Neutrophil (primary cell): ENCODE data around the gene ZNF814.
"Not testable (repeated sequence)": the region's sequence is repeated elsewhere in the genome, so short reads cannot be mapped to it uniquely, and the experiment has no call there.

Source experiments
- H3K27ac ChIP-seq: fragments of 200-600 bp; sonication (generic); 2 replicates; pipeline ENCODE4 v1.5.1; 2016; ENCODE audit warnings: mild to moderate bottlenecking, moderate library complexity
- H3K27me3 ChIP-seq: fragments of 200-600 bp; sonication (generic); 2 replicates; pipeline ENCODE4 v1.6.0; 2016; ENCODE audit warnings: mild to moderate bottlenecking
- H3K36me3 ChIP-seq: fragments of 200-600 bp; sonication (generic); 2 replicates; pipeline ENCODE4 v1.5.1; 2017
- H3K4me1 ChIP-seq, 2 experiments: fragments of 200-600 bp in 1 of 2; sonication (generic) in 1 of 2; 1 replicate in 1 of 2; 2 replicates in 1 of 2; pipeline versions ENCODE4 v1.5.1 to v1.6.1; 2013 to 2016; ENCODE audit warnings: low read depth in 1 of 2, low read length in 1 of 2, mild to moderate bottlenecking in 1 of 2, moderate library complexity in 1 of 2; ENCODE audit not compliant: control insufficient read depth in 1 of 2, insufficient read depth in 1 of 2
- H3K4me3 ChIP-seq, 2 experiments: fragments of 200-600 bp in 1 of 2; sonication (generic) in 1 of 2; 1 replicate in 1 of 2; 2 replicates in 1 of 2; pipeline ENCODE4 v1.5.1; 2013 to 2016; ENCODE audit warnings: low read depth in 1 of 2, low read length in 1 of 2, mild to moderate bottlenecking in 1 of 2, moderate library complexity in 1 of 2
- H3K9me3 ChIP-seq: fragments of 200-600 bp; sonication (generic); 2 replicates; pipeline ENCODE4 v1.5.1; 2016
- TF ChIP-seq, protein P1 (sequence below): fragments of 200-600 bp; sonication (generic); IDR thresholded peaks from 2 replicates; pipeline ENCODE4 v1.5.1; 2016; ENCODE audit warnings: antibody characterized with exemption

Gene ZNF814

DNA sequence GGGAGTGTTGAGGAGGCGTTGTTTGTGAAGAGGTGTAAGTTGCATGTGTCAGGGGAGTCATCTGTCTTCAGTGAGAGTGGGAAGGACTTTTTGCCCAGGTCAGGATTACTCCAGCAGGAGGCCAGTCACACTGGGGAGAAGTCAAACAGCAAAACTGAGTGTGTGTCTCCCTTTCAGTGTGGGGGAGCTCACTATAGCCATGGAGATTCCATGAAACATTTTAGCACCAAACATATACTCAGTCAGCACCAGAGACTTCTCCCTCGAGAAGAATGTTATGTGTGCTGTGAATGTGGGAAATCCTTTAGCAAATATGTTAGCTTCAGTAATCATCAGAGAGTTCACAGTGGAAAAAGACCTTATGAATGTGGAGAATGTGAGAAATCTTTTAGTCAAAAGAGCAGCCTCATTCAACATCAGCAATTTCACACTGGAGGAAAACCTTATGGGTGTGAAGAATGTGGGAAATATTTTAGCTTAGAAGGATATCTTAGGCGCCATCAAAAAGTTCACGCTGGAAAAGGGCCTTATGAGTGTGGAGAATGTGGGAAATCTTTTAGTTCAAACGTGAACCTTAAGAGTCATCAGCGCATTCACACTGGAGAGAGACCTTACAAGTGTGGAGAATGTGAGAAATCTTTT lies 47.6 kb downstream of the ZNF814 start:
- peaks cover 13% of the 10 kb centered on the region for H3K36me3 ChIP-seq

DNA sequence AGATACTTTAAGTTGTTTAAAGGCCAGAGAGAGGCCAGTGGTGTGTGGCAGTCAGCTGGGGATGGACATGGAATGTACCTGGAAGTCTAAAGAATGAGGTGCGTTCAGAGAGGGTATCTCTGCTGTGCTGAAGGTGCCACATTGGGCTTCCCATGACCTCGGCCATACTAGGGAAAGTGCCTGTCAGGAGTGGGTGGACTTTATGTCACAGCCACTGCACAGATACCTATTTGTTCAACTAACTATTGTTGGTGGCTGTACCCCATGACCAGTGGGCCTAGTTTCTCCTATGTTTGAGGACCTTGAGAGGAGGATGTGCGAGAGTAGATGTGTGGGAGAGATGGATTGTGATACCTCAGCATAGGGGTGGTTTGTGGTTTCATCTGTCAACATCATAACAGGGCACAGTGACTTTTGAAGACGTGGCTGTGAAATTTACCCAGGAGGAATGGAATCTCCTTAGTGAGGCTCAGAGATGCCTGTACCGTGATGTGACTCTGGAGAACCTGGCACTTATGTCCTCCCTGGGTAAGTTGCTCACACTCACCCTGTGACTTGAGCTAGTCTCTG lies 50.1 kb downstream of the ZNF814 start:
- peaks cover 13% of the 10 kb centered on the region for H3K36me3 ChIP-seq
- H3K4me3 ChIP-seq, H3K9me3 ChIP-seq, H3K27me3 ChIP-seq, H3K27ac ChIP-seq, H3K4me1 ChIP-seq: not testable (repeated sequence)

More for the DNA sequence above, 47.6 kb downstream of the ZNF814 start:
- H3K4me3 ChIP-seq = no peak overlapping the region
- no peaks in the 10 kb centered on the region for H3K27me3 ChIP-seq
- H3K27ac ChIP-seq = no peak overlapping the region
- TF ChIP-seq, protein P1, sequence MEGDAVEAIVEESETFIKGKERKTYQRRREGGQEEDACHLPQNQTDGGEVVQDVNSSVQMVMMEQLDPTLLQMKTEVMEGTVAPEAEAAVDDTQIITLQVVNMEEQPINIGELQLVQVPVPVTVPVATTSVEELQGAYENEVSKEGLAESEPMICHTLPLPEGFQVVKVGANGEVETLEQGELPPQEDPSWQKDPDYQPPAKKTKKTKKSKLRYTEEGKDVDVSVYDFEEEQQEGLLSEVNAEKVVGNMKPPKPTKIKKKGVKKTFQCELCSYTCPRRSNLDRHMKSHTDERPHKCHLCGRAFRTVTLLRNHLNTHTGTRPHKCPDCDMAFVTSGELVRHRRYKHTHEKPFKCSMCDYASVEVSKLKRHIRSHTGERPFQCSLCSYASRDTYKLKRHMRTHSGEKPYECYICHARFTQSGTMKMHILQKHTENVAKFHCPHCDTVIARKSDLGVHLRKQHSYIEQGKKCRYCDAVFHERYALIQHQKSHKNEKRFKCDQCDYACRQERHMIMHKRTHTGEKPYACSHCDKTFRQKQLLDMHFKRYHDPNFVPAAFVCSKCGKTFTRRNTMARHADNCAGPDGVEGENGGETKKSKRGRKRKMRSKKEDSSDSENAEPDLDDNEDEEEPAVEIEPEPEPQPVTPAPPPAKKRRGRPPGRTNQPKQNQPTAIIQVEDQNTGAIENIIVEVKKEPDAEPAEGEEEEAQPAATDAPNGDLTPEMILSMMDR = no peak
- no peaks in the 10 kb centered on the region for H3K9me3 ChIP-seq
- H3K4me1 ChIP-seq = no peaks in the 10 kb centered on the region

DNA sequence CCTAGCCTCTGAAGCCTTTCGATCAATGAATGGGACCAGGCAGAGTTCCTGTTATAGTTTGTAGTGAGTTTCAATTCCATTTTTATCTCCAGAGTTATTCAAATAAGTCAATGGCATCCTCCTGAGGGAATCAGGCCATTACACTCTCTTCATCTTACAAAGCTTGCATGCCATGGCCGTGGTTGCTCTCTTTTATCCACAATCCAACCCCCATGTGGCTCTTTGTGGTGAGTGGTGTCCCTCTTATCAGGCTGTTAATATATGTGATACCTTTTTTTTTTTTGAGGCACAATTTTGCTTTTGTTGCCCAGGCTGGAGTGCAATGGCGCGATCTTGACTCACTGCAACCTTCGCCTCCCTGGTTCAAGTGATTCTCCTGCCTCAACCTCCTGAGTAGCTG lies 51.8 kb downstream of the ZNF814 start:
- not testable (repeated sequence) for H3K27me3 ChIP-seq, H3K27ac ChIP-seq, H3K9me3 ChIP-seq, H3K4me3 ChIP-seq, H3K4me1 ChIP-seq
- H3K36me3 ChIP-seq = peaks cover 11% of the 10 kb centered on the region

DNA sequence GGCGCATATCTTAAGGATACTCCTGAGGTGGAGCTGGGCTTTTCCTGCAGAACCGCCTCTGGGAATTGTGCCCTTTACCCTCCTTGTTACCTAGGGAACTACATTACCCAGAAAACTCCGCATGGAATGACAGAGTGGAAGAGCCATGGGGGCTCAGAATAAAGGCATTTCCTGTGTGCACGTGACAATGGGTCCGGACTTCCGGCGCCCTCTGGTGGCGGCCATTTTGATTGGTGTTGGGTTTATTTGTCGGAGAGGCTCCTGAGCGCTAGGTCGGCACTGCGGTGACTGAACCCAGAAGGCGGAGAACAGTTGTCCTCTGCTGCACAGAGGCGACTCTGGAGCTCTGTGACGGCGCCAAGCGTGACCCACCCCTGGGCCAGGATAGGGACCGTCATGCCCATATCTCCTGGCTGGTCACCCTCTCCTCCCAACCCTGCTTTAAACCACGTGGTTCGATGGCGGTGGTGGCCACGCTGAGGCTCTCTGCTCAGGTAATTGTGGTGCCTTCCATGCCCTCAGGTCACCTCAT lies 58.7 kb downstream of the ZNF814 start, which contains the start of gene ZNF587B:
Gene ZNF587B, plus strand, starts transcription at position 229 of the 532 bp plus-strand sequence. Its CDS starts 230 bp downstream, at position 459.
- Histone ChIP-seq H3K27ac (peak within 1 kb of the TSS; percentile 3), H3K36me3 (no peaks in the 10 kb centered on the region), H3K4me3 (no peak within 1 kb of the TSS), H3K27me3 (no peaks in the 10 kb centered on the region), H3K4me1 (no peaks in the 10 kb centered on the region), H3K9me3 (no peaks in the 10 kb centered on the region)
- TF ChIP-seq, protein P1 = peak; percentile 52

DNA sequence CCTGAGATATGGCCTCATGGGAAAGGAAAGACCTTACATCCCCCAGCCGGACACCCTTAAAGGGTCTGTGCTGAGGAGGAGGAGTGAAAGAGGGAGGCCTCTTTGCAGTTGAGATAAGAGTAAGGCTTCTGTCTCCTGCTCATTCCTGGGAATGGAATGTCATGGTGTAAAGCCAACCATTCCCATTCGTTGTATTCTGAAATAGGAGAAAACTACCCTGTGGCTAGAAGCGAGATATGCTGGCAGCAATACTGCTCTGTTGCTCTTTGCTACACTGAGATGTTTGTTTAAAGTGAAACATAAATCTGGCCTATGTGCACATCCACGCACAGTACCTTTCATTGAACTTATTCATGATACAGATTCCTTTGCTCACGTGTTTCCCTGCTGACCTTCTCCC lies 59.5 kb downstream of the ZNF814 start:
- Histone ChIP-seq H3K27me3 (no peaks in the 10 kb centered on the region), H3K9me3 (no peaks in the 10 kb centered on the region), H3K4me1 (no peaks in the 10 kb centered on the region), H3K4me3 (no peak overlapping the region), H3K27ac (no peak overlapping the region), H3K36me3 (no peaks in the 10 kb centered on the region)
- TF ChIP-seq, protein P1 = no peak

DNA sequence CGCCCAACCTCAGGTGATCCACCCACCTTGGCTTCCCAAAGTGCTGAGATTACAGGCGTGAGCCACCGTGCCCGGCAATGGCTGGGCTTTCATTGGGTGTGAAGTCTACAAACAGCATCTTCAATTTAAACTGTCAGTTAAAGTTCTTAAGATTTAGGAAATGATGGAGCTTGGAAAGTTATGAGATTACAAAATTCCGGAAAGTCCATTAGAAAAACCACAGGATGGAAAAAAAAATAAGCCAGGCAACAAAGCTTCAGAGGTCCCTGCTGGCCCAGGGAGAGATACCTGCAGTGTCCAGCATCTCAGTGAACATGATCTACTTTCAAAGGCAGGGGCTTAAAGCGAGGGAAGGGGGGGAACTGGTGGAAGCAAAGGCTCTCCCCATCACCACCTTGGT lies 63.3 kb downstream of the ZNF814 start:
- TF ChIP-seq, protein P1 = no peak
- H3K27ac ChIP-seq = no peak overlapping the region
- no peaks in the 10 kb centered on the region for H3K9me3 ChIP-seq
- no peak overlapping the region for H3K4me3 ChIP-seq
- H3K4me1 ChIP-seq = no peaks in the 10 kb centered on the region
- no peaks in the 10 kb centered on the region for H3K27me3 ChIP-seq
- no peaks in the 10 kb centered on the region for H3K36me3 ChIP-seq

DNA sequence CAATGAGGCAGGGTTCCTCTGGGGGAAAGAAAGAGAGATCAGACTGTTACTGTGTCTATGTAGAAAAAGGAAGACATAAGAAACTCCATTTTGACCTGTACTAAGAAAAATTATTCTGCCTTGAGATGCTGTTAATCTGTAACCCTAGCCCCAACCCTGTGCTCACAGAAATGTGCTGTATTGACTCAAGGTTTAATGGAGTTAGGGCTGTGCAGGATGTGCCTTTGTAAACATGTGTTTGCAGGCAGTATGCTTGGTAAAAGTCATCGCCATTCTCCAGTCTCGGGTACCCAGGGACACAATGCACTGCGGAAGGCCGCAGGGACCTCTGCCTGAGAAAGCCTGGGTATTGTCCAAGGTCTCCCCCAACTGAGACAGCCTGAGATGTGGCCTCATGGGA lies 65.2 kb downstream of the ZNF814 start:
- not testable (repeated sequence) for H3K4me3 ChIP-seq, H3K27ac ChIP-seq, H3K27me3 ChIP-seq, H3K36me3 ChIP-seq, H3K9me3 ChIP-seq
- H3K4me1 ChIP-seq = peaks cover 15% of the 10 kb centered on the region in 2 experiments

DNA sequence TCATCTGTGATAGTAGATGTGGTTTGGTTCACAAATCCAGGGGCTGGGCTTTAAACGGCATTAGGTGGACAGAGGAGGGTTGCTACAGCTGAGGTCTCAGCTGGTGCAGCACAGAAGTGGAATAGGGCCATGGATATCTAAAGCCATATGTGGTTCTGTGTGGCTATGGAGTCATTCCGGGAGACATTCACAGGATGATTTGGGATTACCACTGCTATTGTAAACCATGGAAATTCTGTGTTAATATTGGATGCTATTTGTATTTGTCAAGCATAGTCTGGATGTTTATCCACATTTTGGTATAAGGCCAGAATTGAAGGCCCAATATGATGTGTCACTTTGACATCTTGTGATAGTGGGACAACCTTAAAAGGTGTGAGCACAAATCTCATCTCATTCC lies 65.7 kb downstream of the ZNF814 start:
- H3K27ac ChIP-seq, H3K27me3 ChIP-seq, H3K36me3 ChIP-seq, H3K4me3 ChIP-seq, H3K9me3 ChIP-seq: not testable (repeated sequence)
- peaks cover 18 to 19% of the 10 kb centered on the region in 2 experiments for H3K4me1 ChIP-seq

DNA sequence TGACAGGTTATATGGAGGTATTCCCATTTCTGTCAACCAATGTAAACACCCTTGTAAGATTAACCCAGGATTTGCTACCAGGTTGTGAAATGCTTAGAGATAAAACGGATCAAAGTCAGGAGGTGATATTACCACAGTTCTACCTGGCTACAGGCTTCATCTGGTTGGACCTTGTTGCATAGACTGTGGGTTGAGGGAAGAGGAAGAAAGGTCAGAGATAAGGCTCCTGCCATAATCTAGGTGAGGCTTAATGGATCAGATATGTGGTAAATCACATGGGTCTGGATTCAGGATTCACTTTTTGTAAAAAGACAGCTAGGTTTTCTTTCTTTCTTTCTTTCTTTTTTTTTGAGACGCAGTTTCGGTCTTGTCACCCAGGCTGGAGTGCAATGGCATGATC lies 67.3 kb downstream of the ZNF814 start:
- peaks cover 18 to 19% of the 10 kb centered on the region in 2 experiments for H3K4me1 ChIP-seq
- not testable (repeated sequence) for H3K9me3 ChIP-seq, H3K4me3 ChIP-seq, H3K36me3 ChIP-seq, H3K27ac ChIP-seq, H3K27me3 ChIP-seq

DNA sequence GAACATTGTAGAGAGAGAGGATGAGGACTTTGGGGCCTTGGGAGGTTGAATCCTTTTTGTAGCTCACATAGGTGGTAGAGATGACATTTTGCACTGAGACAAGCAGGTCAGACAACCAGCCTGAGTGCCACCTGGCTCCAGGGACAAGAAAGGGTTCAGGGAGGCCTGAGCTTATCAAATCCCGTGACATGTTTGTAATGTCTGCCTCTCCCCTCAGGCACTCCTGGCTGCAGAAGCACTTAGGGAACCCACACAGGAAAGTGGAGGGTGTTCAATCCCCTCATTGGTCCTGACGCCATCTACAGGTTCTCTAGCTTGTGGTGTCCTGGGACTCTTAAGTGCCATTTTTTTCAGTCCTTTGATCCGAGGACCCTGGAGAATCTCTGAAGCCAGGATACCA lies 67.7 kb downstream of the ZNF814 start:
- H3K27me3 ChIP-seq, H3K36me3 ChIP-seq, H3K4me3 ChIP-seq, H3K9me3 ChIP-seq, H3K27ac ChIP-seq: not testable (repeated sequence)
- peaks cover 18 to 19% of the 10 kb centered on the region in 2 experiments for H3K4me1 ChIP-seq
